Measurements from ENCODE around the gene PPT2. TPM values are rescaled to one million over a fixed set of nuclear protein-coding genes. Genes with fewer than 3 reads are reported as not detected.
A peak's percentile ranks its signal among the peaks of the same experiment; 100 is the strongest.
"Not testable (repeated sequence)": the region's sequence is repeated elsewhere in the genome, so short reads cannot be mapped to it uniquely, and the experiment has no call there.

The PPT2 gene
- total and polyA plus RNA-seq, 2 donors (not counting 1 experiment from before 2014, with no cell fraction given): 13.7 to 37.3 TPM

- no peaks in the 10 kb centered on the region for H4K20me1 ChIP-seq (ENCODE audit: control insufficient read depth, extremely low read depth, insufficient read depth, low read length)
- no peak overlapping the region for H3K4me3 ChIP-seq (replicated peaks in 1 of 4; ENCODE audit: control extremely low read depth in 1 of 4, insufficient read depth in 1 of 4, low read depth in 3 of 4, low read length in 4 of 4)
- peaks cover 20% of the 10 kb centered on the region for H3K79me2 ChIP-seq (ENCODE audit: control insufficient read depth, insufficient read depth, low read length)
- TF ChIP-seq CTCF (conservative IDR thresholded peaks at IDR 0.05 in 1 of 2, IDR thresholded peaks at IDR 0.05 in 1 of 2; ENCODE audit: low read depth in 1 of 2, low read length in 2 of 2) (no peak), EZH2 (IDR thresholded peaks at IDR 0.05; ENCODE audit: low read length, missing control alignments) (no peak)
- DNase-seq (ENCODE audit: low read depth in 2 of 2): no peak
- no peaks in the 10 kb centered on the region for H3K9me3 ChIP-seq (ENCODE audit: control insufficient read depth, insufficient read depth, low read depth, low read length)
- peak overlapping the region; percentile 81 for H3K4me2 ChIP-seq (ENCODE audit: extremely low read depth, insufficient read depth, low read length)
- H3K36me3 ChIP-seq (ENCODE audit: control insufficient read depth, insufficient read depth, low read length): peaks cover 5% of the 10 kb centered on the region
- H3K27me3 ChIP-seq (ENCODE audit: control insufficient read depth, insufficient read depth, low read length): no peaks in the 10 kb centered on the region
- no peak overlapping the region for H2AFZ ChIP-seq (ENCODE audit: low read length)
- H3K27ac ChIP-seq (ENCODE audit: insufficient read depth, low read length): no peak overlapping the region
- H3K4me1 ChIP-seq (ENCODE audit: control insufficient read depth, extremely low read depth, insufficient read depth, low read length): peaks cover 11% of the 10 kb centered on the region
- H3K9ac ChIP-seq (ENCODE audit: insufficient read depth, low read length): no peak overlapping the region
These were observed 37.2 kb downstream of the PPT2 start for GRCh38 chr6:32190911-32191677.

GRCh38 chr6:32191696-32192607 is 38.0 kb downstream of the PPT2 start:
- TF ChIP-seq CTCF (conservative IDR thresholded peaks at IDR 0.05 in 1 of 2, IDR thresholded peaks at IDR 0.05 in 1 of 2; ENCODE audit: low read depth in 1 of 2, low read length in 2 of 2): no peak
- TF ChIP-seq EZH2 (IDR thresholded peaks at IDR 0.05; ENCODE audit: low read length, missing control alignments): no peak
- Histone ChIP-seq H3K9ac (ENCODE audit: insufficient read depth, low read length) (peak overlapping the region; percentile 40), H3K27ac (ENCODE audit: insufficient read depth, low read length) (peak overlapping the region; percentile 16), H3K79me2 (ENCODE audit: control insufficient read depth, insufficient read depth, low read length) (peaks cover 20% of the 10 kb centered on the region), H3K4me2 (ENCODE audit: extremely low read depth, insufficient read depth, low read length) (peak overlapping the region; percentile 32), H3K27me3 (ENCODE audit: control insufficient read depth, insufficient read depth, low read length) (no peaks in the 10 kb centered on the region), H3K4me3 (replicated peaks in 1 of 4; ENCODE audit: control extremely low read depth in 1 of 4, insufficient read depth in 1 of 4, low read depth in 3 of 4, low read length in 4 of 4) (no peak overlapping the region), H3K9me3 (ENCODE audit: control insufficient read depth, insufficient read depth, low read depth, low read length) (no peaks in the 10 kb centered on the region), H3K36me3 (ENCODE audit: control insufficient read depth, insufficient read depth, low read length) (peaks cover 5% of the 10 kb centered on the region), H2AFZ (ENCODE audit: low read length) (no peak overlapping the region), H4K20me1 (ENCODE audit: control insufficient read depth, extremely low read depth, insufficient read depth, low read length) (no peaks in the 10 kb centered on the region), H3K4me1 (ENCODE audit: control insufficient read depth, extremely low read depth, insufficient read depth, low read length) (peaks cover 15% of the 10 kb centered on the region)
- DNase-seq (ENCODE audit: low read depth in 2 of 2): no peak

GRCh38 chr6:32192608-32193039 is 38.7 kb downstream of the PPT2 start, which contains the start of gene GPSM3:
GPSM3 (minus strand) TSS chr6:32192643; CDS start chr6:32192513, 130 bp downstream.
- peak; percentile 25 to 37 for DNase-seq (ENCODE audit: low read depth in 2 of 2)
- no peak for TF ChIP-seq EZH2 (IDR thresholded peaks at IDR 0.05; ENCODE audit: low read length, missing control alignments)
- no peak for TF ChIP-seq CTCF (conservative IDR thresholded peaks at IDR 0.05 in 1 of 2, IDR thresholded peaks at IDR 0.05 in 1 of 2; ENCODE audit: low read depth in 1 of 2, low read length in 2 of 2)
- H3K4me2 ChIP-seq (ENCODE audit: extremely low read depth, insufficient read depth, low read length): peak within 1 kb of the TSS; percentile 55
- H3K36me3 ChIP-seq (ENCODE audit: control insufficient read depth, insufficient read depth, low read length): peaks cover 2% of the 10 kb centered on the region
- peak within 1 kb of the TSS; percentile 44 for H3K27ac ChIP-seq (ENCODE audit: insufficient read depth, low read length)
- H3K9ac ChIP-seq (ENCODE audit: insufficient read depth, low read length): peak within 1 kb of the TSS; percentile 40
- H3K4me3 ChIP-seq (replicated peaks in 1 of 4; ENCODE audit: control extremely low read depth in 1 of 4, insufficient read depth in 1 of 4, low read depth in 3 of 4, low read length in 4 of 4): no peak within 1 kb of the TSS
- H3K4me1 ChIP-seq (ENCODE audit: control insufficient read depth, extremely low read depth, insufficient read depth, low read length): peaks cover 17% of the 10 kb centered on the region
- H3K9me3 ChIP-seq (ENCODE audit: control insufficient read depth, insufficient read depth, low read depth, low read length): no peaks in the 10 kb centered on the region
- peak within 1 kb of the TSS; percentile 84 for H2AFZ ChIP-seq (ENCODE audit: low read length)
- no peaks in the 10 kb centered on the region for H4K20me1 ChIP-seq (ENCODE audit: control insufficient read depth, extremely low read depth, insufficient read depth, low read length)
- H3K79me2 ChIP-seq (ENCODE audit: control insufficient read depth, insufficient read depth, low read length): peaks cover 17% of the 10 kb centered on the region
- H3K27me3 ChIP-seq (ENCODE audit: control insufficient read depth, insufficient read depth, low read length): no peaks in the 10 kb centered on the region

- not testable (repeated sequence) for H3K27ac ChIP-seq (ENCODE audit: insufficient read depth, low read length)
These were observed 39.2 kb downstream of the PPT2 start for GRCh38 chr6:32193096-32193495.

More at GRCh38 chr6:32193096-32193495, 39.2 kb downstream of the PPT2 start:
- not testable (repeated sequence) for H3K9me3 ChIP-seq (ENCODE audit: control insufficient read depth, insufficient read depth, low read depth, low read length); H4K20me1 ChIP-seq (ENCODE audit: control insufficient read depth, extremely low read depth, insufficient read depth, low read length); DNase-seq (ENCODE audit: low read depth in 2 of 2); H3K4me3 ChIP-seq (replicated peaks in 1 of 4; ENCODE audit: control extremely low read depth in 1 of 4, insufficient read depth in 1 of 4, low read depth in 3 of 4, low read length in 4 of 4); H3K27me3 ChIP-seq (ENCODE audit: control insufficient read depth, insufficient read depth, low read length); H3K9ac ChIP-seq (ENCODE audit: insufficient read depth, low read length); H3K4me2 ChIP-seq (ENCODE audit: extremely low read depth, insufficient read depth, low read length); H3K36me3 ChIP-seq (ENCODE audit: control insufficient read depth, insufficient read depth, low read length)
- H3K79me2 ChIP-seq (ENCODE audit: control insufficient read depth, insufficient read depth, low read length): peaks cover 13% of the 10 kb centered on the region
- peaks cover 17% of the 10 kb centered on the region for H3K4me1 ChIP-seq (ENCODE audit: control insufficient read depth, extremely low read depth, insufficient read depth, low read length)
- peak overlapping the region; percentile 84 for H2AFZ ChIP-seq (ENCODE audit: low read length)

Measured in fibroblast of lung (primary cell).